Measurements from ENCODE around the gene TNRC18. TPM values are rescaled to one million over a fixed set of nuclear protein-coding genes. Genes with fewer than 3 reads are reported as not detected.

Gene TNRC18
- polyA plus RNA-seq, 1 of the 3 experiments (the other 2 are of a cell fraction), result 34.4 TPM

DNA sequence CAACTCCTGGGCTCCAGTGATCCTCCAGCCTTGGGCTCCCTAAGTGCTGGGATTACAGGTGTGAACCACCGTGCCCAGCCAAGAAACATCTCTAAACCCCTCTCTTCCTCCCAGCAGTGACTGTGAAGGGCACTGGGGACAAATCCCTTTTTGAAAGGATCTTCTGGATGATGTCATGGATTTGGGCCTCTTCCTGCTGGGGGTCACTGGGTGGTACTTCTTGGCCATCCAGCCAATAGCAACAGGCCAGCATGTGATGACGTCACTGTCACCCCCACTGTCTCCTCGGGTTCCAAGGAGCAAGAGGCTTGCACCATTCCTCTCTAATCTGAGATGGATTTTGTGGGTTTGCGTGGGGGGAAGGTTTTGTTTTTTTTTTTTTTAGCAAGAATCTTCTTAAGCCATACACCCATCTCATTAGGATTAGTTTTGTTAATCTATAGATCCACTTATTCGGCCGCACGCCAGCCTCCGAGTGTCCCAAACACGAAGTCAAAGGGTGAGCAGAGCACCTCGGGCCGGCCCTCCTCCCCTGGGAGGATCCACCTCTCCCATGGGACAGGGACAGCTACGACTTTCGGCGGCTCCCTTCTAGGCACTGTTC lies 29.4 kb upstream of the TNRC18 start:
- Histone ChIP-seq H3K9me3 (no peaks in the 10 kb centered on the region), H2AFZ (ENCODE audit: low read depth) (no peak overlapping the region)
- CTCF ChIA-PET, result interaction anchor here (1.1 to 8.1 kb wide), 6 partner anchors 8 to 212 kb away, joined by 4 to 150 read pairs (median 18); no protein-coding TSS in a partner anchor

DNA sequence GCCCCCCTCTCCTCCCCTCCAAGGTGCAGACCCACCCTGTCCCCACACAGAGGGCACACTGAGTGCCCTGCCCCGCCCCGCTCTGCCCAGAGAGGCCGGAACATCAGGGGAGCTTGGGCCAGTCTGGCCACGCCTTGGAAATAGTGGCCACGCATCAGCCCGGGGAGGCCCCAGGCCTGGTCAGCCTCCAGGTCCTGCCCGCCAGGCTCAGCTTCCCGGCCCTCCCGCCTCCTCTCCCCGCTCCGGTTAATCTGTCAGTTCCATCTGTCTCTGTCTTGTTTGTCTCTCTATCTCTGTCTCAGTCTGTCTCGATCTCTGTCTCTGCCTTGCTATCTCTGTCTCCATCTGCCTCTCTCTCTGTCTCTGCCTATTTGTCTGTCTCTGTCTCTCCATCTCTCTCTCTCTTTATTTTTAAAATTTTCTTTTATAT lies 28.9 kb upstream of the TNRC18 start:
- no peak overlapping the region for H3K4me2 ChIP-seq
- H3F3A ChIP-seq (replicated peaks; ENCODE audit: insufficient read depth), result peaks cover 16% of the 10 kb centered on the region
- H3K9ac ChIP-seq, result no peak overlapping the region
- H2AFZ ChIP-seq (ENCODE audit: low read depth), result no peak overlapping the region
- DNase-seq, result peak; percentile 49
- POLR2A ChIA-PET, result no interaction called here
- no peaks in the 10 kb centered on the region for H4K20me1 ChIP-seq (ENCODE audit: insufficient read depth)
- H3K27ac ChIP-seq (ENCODE audit: low read depth in 2 of 2, low read length in 1 of 2), result no peak overlapping the region
- no peaks in the 10 kb centered on the region for H3K27me3 ChIP-seq (ENCODE audit: insufficient read depth)
- peaks cover 0 to 3% of the 10 kb centered on the region in 2 experiments; a peak in 1 of 4 replicates for H3K4me1 ChIP-seq (ENCODE audit: control insufficient read depth in 1 of 2, insufficient read depth in 2 of 2, low read depth in 1 of 2, low read length in 1 of 2)
- no peaks in the 10 kb centered on the region for H3K9me2 ChIP-seq
- no peaks in the 10 kb centered on the region for H3K36me3 ChIP-seq (replicated peaks in 1 of 2; ENCODE audit: control insufficient read depth in 1 of 2, insufficient read depth in 2 of 2, low read length in 1 of 2)
- H3K9me3 ChIP-seq, result no peaks in the 10 kb centered on the region
- no peaks in the 10 kb centered on the region for H3K79me2 ChIP-seq (ENCODE audit: insufficient read depth)
- WGBS (ENCODE audit: low lambda C conversion rate), result 80% methylated on average over 9 of the region's 12 CpGs
- CTCF ChIA-PET, result interaction anchor here (1.1 to 8.1 kb wide), 7 partner anchors 9 to 212 kb away, joined by 4 to 150 read pairs (median 20); no protein-coding TSS in a partner anchor
- no peak overlapping the region for H3K4me3 ChIP-seq (ENCODE audit: low read depth in 2 of 2, low read length in 1 of 2)
- TF ChIP-seq, protein P1, sequence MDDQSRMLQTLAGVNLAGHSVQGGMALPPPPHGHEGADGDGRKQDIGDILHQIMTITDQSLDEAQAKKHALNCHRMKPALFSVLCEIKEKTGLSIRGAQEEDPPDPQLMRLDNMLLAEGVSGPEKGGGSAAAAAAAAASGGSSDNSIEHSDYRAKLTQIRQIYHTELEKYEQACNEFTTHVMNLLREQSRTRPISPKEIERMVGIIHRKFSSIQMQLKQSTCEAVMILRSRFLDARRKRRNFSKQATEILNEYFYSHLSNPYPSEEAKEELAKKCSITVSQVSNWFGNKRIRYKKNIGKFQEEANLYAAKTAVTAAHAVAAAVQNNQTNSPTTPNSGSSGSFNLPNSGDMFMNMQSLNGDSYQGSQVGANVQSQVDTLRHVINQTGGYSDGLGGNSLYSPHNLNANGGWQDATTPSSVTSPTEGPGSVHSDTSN (IDR thresholded peaks at IDR 0.05), result no peak
- no peak for TF ChIP-seq IRF3 (IDR thresholded peaks at IDR 0.05; ENCODE audit: low read depth, low read length)
- no peak for TF ChIP-seq NRF1 (IDR thresholded peaks at IDR 0.05; ENCODE audit: low read depth, low read length)
- no peak for TF ChIP-seq FOXM1 (IDR thresholded peaks at IDR 0.05; ENCODE audit: low read depth)
- TF ChIP-seq TAF1 (IDR thresholded peaks at IDR 0.05; ENCODE audit: borderline replicate concordance, low read depth, low read length), result no peak
- TF ChIP-seq, protein P2, sequence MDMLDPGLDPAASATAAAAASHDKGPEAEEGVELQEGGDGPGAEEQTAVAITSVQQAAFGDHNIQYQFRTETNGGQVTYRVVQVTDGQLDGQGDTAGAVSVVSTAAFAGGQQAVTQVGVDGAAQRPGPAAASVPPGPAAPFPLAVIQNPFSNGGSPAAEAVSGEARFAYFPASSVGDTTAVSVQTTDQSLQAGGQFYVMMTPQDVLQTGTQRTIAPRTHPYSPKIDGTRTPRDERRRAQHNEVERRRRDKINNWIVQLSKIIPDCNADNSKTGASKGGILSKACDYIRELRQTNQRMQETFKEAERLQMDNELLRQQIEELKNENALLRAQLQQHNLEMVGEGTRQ (IDR thresholded peaks at IDR 0.05; ENCODE audit: borderline replicate concordance, low read depth, low read length), result no peak
- no peak for TF ChIP-seq RXRA (IDR thresholded peaks at IDR 0.05; ENCODE audit: borderline replicate concordance, low read depth)
- no peak for TF ChIP-seq FOXJ3 (CRISPR knock-in tag; IDR thresholded peaks at IDR 0.05)

More for the DNA sequence above, 29.4 kb upstream of the TNRC18 start:
- Histone ChIP-seq H3K36me3 (replicated peaks in 1 of 2; ENCODE audit: control insufficient read depth in 1 of 2, insufficient read depth in 2 of 2, low read length in 1 of 2) (no peaks in the 10 kb centered on the region), H3K9me2 (no peaks in the 10 kb centered on the region), H3K4me3 (ENCODE audit: low read depth in 2 of 2, low read length in 1 of 2) (no peak overlapping the region), H3K27ac (ENCODE audit: low read depth in 2 of 2, low read length in 1 of 2) (no peak overlapping the region), H3F3A (replicated peaks; ENCODE audit: insufficient read depth) (peaks cover 16% of the 10 kb centered on the region), H3K9ac (no peak overlapping the region), H3K4me2 (no peak overlapping the region), H3K4me1 (ENCODE audit: control insufficient read depth in 1 of 2, insufficient read depth in 2 of 2, low read depth in 1 of 2, low read length in 1 of 2) (peaks cover 0 to 3% of the 10 kb centered on the region in 2 experiments; a peak in 1 of 4 replicates), H3K79me2 (ENCODE audit: insufficient read depth) (no peaks in the 10 kb centered on the region), H4K20me1 (ENCODE audit: insufficient read depth) (no peaks in the 10 kb centered on the region), H3K27me3 (ENCODE audit: insufficient read depth) (no peaks in the 10 kb centered on the region)
- no peak for TF ChIP-seq REST (IDR thresholded peaks at IDR 0.05; ENCODE audit: low read depth, low read length)
- TF ChIP-seq POLR2AphosphoS5 (IDR thresholded peaks at IDR 0.05; ENCODE audit: low read depth, low read length), result no peak
- 0 out of 2 replicates have a peak, but pooled peaks have one; percentile 1 for TF ChIP-seq GABPA (IDR thresholded peaks at IDR 0.05; ENCODE audit: low read depth)
- TF ChIP-seq RFX5 (IDR thresholded peaks at IDR 0.05; ENCODE audit: low read length), result peak; percentile 80
- no peak for TF ChIP-seq TCF12 (IDR thresholded peaks at IDR 0.05)
- no peak for TF ChIP-seq IRF3 (IDR thresholded peaks at IDR 0.05; ENCODE audit: low read depth, low read length)
- POLR2A ChIA-PET, result no interaction called here
- WGBS (ENCODE audit: low lambda C conversion rate), result 79% methylated on average over 14 of the region's 14 CpGs
- DNase-seq, result peak; percentile 61

All from SK-N-SH (cell line).